Measurements from ENCODE around the gene MIB2.

- TF ChIP-seq CTCF (IDR thresholded peaks at IDR 0.05; ENCODE audit: borderline replicate concordance, extremely low read depth, low read length, poor library complexity, severe bottlenecking), result no peak
- no peak for TF ChIP-seq EZH2 (IDR thresholded peaks at IDR 0.05; ENCODE audit: borderline replicate concordance, low read depth, low read length, severe bottlenecking)
Observed at GRCh38 chr1:1598051-1598719, 17.1 kb upstream of the MIB2 start.

Data from DND-41 (cell line).